HG03521 (cell line): ENCODE data around the gene F10.
"Not testable (repeated sequence)": the region's sequence is repeated elsewhere in the genome, so short reads cannot be mapped to it uniquely, and the experiment has no call there.

Experiments
- ATAC-seq: cut with Tn5 transposase; IDR thresholded peaks from one replicate; pipeline ENCODE4 v1.9.1; 2021; ENCODE audit warnings: mild to moderate bottlenecking, moderate library complexity; ENCODE audit not compliant: unreplicated experiment

The F10 gene

DNA sequence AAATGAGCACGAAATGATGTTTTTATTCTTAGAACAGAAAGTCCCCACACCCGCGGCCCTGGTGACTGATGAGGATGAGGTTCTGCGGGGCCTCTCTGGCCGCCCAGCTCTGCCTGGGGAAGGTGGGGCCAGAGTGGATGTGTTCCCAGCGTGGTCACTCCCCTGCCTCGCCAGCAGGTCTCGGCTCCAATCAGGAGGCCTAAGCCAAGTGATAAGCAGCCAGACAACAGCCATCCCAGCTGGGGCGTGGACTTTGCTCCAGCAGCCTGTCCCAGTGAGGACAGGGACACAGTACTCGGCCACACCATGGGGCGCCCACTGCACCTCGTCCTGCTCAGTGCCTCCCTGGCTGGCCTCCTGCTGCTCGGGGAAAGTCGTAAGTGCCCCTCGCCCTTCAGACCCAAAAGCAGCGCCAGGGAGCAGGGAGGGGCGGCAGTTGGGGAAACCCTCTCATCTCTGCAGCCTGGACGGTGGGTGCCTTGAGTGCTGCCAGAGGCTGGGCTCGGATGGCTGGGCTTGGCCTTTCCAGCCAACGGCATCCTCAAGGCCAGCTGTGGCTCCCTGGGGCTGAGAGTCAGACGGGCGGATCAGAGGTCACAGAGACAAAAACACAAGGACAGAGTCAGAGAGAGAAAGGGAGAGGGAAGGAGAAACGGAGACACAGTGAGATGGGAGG is at the start of gene F10:
Gene F10, plus strand, starts transcription at position 250 of the 676 bp plus-strand sequence. Its CDS starts 57 bp downstream, at position 307.
- no peak for ATAC-seq

DNA sequence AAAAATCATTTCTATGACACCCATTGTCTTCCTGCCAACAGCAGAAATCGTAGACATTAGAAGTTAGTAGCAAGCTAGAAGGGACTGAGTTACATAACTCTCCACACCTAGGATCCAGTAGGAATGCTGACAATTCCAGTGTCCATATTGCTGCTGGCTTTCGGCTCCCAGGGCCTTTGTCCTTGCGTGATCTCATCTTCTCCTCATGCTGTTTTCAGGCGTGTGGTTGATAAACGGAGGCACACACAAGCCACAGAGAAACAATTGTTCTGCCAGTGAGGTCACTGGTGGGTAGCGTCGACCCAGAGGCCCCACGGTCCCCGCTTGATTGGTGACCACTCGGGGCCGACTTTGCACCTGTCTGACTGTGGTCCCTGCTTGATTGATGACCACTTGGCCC is 48.7 kb upstream of the F10 start:
- ATAC-seq, result no peak

DNA sequence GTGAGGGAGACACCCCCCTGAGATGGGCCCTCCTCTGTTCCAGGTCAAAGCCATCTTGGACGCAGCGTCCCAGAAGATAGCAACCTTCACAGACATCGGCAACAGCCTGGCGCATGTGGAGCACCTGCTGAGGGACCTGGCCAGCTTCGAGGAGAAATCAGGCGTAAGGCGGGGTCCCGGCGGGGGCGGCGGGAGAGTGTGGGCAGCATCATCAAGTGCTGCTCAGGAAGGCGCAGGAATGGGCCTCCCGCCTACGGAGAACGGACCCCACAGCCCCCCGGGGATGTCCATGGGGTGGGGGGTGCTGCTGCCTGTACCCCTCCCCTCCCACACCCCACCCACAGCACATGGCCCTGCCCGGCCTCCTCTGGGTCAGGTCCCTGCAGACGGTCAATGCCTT is 48.2 kb upstream of the F10 start:
- no peak for ATAC-seq

DNA sequence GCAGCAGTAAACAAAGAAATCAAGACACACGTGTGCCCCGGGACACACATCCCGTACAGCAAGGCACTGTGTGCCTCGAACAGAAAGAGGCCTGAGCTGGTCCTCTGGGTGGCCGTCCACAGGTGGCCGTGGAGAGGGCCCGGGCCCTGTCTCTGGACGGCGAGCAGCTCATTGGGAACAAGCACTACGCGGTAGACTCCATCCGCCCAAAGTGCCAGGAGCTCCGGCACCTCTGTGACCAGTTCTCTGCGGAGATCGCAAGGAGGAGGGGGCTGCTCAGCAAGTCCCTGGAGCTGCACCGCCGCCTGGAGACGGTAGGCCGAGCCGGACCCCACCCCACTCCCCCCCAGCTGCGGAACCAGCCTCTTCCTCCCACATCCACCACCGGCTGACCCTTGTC is 47.7 kb upstream of the F10 start:
- no peak for ATAC-seq

DNA sequence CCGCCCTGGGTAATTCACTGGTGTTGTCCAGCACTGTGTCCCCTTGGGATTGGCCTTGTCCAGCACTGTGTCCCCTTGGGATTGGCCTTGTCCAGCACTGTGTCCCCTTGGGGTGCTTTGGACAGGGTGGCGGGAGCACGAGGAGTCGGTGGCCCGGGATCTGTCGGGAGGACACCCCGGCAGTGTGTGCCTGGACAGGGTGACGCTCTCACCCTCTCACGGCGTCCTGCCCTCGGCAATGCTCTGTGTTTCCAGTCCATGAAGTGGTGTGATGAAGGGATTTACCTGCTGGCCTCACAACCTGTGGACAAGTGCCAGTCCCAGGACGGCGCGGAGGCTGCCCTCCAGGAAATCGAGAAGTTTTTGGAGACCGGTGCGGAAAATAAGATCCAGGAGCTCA is 46.9 kb upstream of the F10 start:
- no peak for ATAC-seq

DNA sequence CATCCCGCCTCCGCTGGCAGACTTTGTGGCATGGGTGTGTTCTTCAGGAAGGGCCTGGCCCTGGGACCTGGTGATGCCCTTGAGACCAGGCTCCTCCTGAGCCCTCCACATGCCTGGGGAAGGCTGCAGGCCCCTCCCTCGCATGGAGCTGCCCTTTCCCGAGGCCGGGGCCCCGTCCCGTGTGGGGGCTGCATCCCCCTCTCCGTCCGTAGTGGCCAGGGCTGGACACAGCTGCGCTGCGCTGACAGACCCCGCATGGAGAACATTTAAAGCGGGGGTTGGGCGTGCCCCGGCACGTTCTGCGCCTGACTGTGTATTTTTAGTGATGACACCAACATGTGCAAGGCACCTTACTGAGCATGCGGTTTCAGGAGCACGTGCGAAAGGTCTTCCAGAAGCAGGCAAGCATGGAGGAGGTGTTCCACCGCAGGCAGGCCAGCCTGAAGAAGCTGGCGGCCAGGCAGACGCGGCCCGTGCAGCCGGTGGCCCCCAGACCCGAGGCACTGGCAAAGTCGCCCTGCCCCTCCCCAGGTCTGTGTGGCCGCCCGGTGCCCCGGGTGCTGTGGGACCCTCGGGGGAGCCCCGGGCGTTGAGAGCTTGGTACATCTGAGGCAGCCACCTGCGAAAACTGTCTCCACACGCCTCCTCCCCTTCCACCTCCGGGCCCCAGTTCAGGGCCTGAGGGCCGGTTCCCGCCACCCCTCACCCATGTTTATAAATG is 45.8 kb upstream of the F10 start:
- no peak for ATAC-seq

DNA sequence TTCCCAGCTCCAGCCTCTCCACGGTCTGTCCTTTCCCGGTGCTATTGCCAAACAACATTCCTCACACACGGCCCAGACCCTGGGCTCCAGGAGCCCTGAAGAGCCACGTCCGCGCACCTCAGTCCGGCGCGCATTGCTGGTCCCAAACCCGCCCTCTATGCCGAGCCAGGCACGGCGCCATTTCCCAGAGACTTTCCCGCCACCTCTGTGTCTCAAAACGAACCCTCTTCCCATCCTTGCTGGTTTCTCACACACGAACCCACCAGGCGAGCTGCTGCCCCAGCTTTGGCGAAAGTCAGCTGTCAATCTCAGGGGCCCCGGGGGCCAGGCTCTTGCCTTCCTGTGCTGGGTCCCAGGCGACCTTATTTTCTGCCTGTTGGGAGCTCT is 45.0 kb upstream of the F10 start:
- ATAC-seq, result no peak

DNA sequence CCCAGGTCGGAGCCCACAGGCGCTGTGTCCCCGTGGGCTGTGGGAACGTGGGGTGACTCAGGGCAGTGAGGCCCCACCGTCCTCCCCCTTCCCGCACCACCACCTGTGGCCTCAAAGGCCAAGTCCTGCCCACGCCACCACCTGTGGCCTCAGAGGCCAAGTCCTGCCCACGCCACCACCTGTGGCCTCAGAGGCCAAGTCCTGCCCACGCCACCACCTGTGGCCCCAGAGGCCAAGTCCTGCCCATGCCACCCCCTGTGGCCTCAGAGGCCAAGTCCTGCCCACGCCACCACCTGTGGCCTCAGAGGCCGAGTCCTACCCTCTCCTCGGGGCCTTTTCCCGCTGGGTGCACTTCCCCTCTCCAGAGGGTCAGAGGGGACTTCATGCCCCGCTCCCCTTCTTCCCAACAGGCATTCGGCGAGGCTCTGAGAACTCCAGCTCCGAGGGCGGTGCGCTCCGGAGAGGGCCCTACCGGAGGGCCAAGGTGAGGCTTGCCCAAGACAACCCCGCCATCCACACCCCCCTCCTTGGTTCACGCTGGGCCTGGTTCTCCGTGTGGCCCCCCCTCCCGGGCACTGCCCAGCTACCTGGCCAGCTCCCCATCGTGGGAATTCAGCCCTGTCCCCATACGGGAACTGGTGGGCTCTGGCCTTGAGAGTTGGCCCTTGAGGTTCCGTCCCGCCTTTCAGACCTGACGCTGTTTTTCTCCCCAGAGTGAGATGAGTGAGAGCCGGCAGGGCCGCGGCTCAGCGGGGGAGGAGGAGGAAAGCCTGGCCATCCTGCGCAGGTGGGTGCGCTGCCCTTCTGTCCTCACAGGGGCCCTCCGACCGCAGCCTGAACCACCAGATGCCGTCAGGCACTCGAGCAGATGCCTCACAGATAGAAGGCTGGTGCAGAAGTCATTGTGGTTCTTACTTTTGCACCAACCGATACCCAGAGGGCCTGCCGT is 44.4 kb upstream of the F10 start:
- no peak for ATAC-seq

DNA sequence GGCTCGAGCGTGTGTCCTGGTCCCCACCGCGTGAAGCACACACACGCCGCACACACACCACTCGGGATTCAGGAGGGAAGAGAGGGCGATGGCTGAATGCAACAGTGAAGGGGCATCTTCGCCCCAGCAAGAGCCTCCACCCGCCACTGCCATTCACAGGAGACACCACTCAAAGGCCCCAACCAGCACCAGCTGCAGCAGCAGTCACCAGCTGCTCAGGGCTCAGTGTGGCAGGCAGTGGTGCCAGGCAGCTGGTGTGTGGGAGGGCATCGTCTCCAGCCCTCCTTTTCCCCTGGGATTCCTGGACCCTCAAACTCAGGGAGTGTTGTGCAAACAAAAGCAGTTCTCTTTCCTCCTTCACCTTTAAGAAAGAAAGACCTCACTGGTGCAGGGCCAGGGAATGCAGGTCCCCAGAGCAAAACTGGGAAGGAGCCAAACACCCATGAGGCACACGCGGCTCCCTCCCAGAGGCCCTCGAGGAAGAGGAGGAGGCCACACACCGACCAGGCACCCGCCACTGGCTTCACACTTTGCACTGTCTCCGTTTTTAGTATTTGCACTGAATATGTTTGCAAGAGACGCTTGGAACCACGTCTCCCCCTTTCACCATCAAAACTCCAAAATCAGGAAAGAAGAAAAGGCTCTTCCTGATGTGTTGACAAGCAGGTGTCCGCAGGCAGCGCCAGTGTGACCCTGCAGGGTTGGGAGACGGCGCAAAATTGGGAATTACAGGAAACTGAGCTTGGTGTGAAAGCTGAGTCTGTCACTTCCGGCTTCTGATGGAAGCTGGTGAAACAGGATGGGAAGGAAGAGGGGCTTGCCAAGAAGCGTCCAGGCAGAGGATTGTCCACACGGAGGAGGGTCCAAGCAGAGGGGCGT is 43.5 kb upstream of the F10 start:
- ATAC-seq, result no peak

DNA sequence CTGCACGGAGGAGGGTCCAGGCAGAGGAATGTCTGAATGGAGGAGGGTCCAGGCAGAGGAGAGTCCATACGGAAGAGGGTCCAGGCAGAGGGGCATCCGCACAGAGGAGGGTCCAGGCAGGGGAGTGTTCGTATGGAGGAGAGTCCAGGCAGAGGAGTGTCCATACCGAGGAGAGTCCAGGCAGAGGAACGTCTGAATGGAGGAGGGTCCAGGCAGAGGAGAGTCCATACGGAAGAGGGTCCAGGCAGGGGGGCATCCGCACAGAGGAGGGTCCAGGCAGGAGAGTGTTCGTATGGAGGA is 42.9 kb upstream of the F10 start:
- not testable (repeated sequence) for ATAC-seq

DNA sequence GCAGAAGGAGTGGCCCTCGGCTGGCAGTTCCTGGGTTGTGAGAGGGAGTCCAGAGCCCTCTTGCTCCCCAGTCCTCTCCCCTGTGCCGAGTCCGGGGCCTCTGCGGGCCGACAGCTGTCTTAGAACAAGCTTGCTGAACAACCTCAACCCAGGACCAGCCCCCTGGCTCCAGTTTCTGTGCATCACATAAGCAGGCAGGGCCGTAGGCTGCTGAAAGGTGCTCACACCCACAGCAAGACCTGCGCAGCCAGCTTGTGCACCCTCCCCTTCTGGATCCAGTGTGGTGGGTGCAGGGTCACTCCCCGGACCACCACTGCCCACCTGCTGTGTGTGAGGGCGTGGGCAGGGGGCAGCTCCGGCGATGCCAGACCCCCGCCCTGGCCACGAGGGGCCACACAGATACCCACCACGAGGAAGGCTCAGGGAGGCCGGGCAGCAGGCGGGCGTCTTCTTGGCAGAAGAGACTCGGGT is 42.2 kb upstream of the F10 start:
- no peak for ATAC-seq

DNA sequence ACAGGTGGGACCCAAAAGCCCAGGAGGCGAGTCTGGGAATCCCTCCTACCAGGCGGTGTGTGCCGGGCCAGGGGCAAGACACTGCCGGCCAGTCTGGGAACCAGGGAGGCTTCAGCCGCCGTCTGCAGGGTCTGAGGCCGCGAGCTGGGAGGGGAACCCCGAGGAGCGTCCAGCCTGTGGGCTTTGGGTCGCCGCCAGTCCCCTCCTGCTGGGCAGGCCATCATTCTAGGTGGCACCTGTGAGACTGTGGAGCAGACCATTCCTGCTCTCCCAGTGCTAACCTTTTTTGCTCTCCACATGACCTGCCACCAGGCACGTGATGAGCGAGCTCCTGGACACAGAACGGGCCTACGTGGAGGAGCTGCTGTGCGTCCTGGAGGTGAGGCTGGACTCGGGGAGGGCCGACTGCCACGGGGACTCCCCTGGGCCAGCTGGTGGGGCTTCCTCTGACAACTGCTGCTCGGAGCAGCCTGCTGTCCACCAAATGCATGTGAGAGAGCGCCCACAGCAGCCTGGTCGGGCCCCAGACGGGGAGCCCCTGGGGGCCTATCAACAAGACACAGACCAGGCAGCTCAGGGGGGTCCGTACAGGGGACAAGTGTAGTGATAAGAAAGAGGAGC is 41.6 kb upstream of the F10 start:
- ATAC-seq, result no peak

DNA sequence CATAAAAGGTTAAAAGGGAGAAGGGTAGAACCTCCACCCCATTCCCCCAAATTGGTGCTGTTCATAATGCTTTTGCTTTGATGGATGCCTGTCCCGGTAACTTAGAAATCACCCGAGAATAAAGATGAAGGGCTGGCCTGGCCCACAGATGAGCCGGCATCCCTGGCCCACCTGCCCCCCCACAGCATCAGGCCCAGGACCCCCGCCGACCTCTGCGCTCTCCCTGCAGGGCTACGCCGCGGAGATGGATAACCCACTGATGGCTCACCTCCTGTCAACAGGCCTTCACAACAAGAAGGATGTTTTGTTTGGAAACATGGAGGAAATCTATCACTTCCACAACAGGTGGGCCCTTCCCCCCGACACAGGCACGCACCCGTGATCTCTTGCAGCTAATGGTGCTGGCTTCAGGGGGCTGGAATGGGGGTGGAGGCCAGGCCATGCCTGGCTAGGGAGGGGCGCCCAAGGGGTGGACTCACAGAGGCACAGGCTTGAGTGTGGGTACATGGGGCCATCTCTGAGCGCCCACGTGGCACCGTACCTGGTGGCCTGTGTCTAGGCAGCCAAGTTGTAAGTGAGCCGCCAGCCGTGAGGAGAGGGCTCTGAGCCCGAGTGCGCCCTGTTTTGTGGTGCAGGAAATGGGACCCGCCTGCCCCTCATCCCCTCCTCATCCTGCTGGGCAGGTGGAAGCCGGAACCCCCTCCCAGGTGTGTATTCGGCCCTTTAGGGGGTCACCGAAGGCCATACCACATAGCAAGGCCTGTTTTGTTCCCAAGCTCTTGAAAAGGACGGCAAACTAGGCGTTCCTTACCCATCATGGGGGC is 40.2 kb upstream of the F10 start:
- no peak for ATAC-seq

DNA sequence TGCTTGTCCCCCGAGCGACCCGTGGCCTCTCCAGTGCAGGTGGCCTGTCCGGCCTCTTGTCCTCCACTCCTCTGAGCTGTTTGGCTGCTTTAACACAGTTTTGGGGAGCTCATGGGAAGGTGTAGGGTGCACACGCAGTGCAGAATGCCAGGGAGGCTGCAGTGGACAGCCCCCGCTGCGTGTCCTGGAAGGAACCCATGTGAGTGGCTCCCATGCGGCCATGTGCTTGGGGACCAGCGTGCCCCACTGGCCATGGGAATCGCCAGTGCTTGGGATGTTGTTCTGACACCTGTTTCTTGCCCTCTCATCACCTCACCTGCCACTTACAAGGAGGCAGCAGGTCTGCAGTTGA is 39.6 kb upstream of the F10 start:
- ATAC-seq, result no peak

DNA sequence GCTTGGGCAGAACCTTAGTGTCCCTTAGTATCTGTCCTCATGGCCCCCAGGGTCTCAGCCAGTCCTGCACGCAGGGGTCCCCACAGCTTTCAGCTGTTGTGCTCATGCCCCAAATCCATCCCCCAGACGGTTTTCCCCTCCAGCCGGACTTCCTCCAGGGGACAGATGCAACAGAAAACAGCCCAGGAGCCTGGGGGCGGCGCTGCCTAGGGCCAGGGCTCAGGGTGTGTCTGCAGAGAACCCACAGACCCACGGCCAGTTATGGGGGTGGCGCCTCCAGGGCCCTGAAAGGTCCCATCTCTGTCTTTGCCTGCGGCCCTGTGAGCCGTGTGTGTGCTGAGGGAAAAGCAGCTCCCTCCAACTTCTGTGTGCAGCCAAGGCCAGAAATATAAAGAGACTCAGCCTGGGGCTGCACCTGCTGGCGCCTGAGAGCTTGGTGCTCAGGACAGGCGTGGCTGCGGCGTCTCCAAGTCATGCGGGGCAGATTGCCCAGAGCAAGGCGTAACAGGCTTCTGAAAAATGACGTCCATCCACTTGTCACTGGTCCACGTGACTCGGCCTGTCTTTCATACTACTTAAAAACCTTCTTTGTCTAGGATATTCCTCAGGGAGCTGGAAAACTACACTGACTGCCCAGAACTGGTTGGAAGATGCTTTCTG is 39.1 kb upstream of the F10 start:
- ATAC-seq, result no peak

DNA sequence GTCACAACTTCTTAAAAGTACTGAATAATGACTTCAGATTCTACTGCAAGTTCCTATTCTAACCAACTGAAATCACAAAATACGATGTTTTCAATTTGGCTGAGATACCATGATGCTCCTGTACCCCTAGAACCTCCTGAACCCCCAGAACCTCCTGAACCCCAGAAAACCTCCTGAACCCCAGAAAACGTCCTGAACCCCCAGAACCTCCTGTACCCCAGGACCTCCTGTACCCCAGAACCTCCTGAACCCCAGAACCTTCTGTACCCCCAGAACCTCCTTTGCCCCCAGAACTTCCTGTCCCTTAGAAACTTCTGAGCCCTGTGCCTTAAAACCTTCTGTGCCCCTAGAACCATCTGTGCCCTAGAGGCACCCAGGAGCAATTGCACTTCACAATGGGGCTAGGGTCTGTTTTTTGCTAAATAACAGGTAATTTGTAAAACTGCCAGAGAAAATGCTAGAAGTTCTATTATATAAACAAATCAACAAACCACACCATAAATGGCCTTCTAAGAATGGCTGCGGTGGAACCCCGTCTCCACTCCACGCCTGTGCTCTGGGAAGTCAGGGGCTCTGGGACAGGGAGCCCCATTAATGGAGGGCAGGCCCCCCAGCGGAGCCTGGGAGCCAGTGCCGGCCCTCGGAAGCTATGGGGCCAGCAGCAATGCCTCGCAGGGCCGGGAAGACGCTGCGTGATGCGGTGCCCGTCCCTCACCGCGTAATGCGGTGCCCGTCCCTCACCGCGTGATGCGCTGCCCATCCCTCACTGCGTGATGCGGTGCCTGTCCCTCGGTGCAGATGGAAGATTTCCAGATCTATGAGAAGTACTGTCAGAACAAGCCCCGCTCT is 38.3 kb upstream of the F10 start:
- ATAC-seq, result no peak

DNA sequence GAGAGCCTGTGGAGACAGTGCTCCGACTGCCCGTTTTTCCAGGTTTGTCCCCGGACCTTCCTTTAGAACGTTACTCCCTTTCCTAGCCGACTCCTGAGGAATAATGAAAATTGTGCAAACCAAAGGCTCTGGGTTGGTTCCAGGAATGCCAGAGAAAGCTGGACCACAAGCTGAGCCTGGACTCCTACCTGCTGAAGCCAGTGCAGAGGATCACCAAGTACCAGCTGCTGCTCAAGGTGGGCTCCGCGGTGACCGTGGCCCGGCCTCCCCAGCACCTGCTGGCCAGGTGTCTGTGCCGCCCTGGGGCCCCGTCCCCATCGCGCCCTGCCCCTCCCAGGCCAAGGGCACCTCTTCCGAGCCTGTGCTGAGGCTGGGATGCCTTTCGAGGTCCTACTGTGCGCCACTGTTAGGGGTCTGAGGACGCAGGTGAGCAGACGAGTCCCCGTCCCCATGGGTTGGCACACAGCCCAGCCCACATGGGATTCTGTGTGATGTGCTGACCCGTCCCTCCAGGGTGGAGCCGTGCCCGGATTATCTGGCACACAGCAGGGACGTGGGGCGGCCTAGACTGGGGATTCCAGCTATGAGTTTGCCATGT is 37.6 kb upstream of the F10 start:
- ATAC-seq, result no peak
